WTC11 (cell line): Measurements from ENCODE around the gene NUP155. TPM values are rescaled to one million over a fixed set of nuclear protein-coding genes. Genes with fewer than 3 reads are reported as not detected.

Experiments
- ATAC-seq: fragments of 200-7000 bp; cut with Tn5 transposase; 2 replicates; pipeline ENCODE4 v1.10.0; 2021; ENCODE audit warnings: mild to moderate bottlenecking, moderate library complexity
- CTCF ChIA-PET: fragments of 300-600 bp; sonication (Branson Sonifier 250); formaldehyde crosslinking; loops from one replicate; lab custom pipeline; 2021; ENCODE audit warnings: antibody characterized with exemption; lab: Charles Lee
- POLR2A ChIA-PET: fragments of 350-600 bp; sonication (Branson Sonifier 250); formaldehyde crosslinking; loops from one replicate; lab custom pipeline; 2021; ENCODE audit warnings: antibody characterized with exemption; lab: Charles Lee
- DNase-seq: peaks from one replicate; pipeline ENCODE4 v3.0.0; 2021; ENCODE audit warnings: low spot score
- H3K27ac Mint-ChIP-seq: 2 replicates; pipeline ENCODE4 v1.8.0; 2021; ENCODE audit warnings: mixed read lengths
- H3K27me3 Mint-ChIP-seq: 2 replicates; pipeline ENCODE4 v1.8.0; 2021; ENCODE audit warnings: low read depth, mild to moderate bottlenecking, moderate library complexity, mixed read lengths
- H3K36me3 Mint-ChIP-seq: 2 replicates; pipeline ENCODE4 v1.8.0; 2021; ENCODE audit warnings: mixed read lengths
- H3K4me1 Mint-ChIP-seq: 2 replicates; pipeline ENCODE4 v1.8.0; 2022; ENCODE audit warnings: mixed read lengths
- H3K4me3 Mint-ChIP-seq: 2 replicates; pipeline ENCODE4 v1.8.0; 2021; ENCODE audit warnings: mild to moderate bottlenecking, moderate library complexity, mixed read lengths
- H3K9me3 Mint-ChIP-seq: 2 replicates; pipeline ENCODE4 v1.8.0; 2021; ENCODE audit warnings: mixed read lengths
- AR ChIP-seq: fragments of 250-450 bp; sonication (Bioruptor Pico); IDR thresholded peaks from 2 replicates; pipeline ENCODE4 v1.9.0; 2021; ENCODE audit warnings: mild to moderate bottlenecking
- ELF4 ChIP-seq: sonication (generic); formaldehyde crosslinking; IDR thresholded peaks from 2 replicates; pipeline ENCODE4 v1.8.1; 2022; ENCODE audit warnings: low read depth, mild to moderate bottlenecking, moderate library complexity, missing genetic modification reagents
- EMX1 ChIP-seq: fragments of 250-450 bp; sonication (Bioruptor Pico); IDR thresholded peaks from 2 replicates; pipeline ENCODE4 v1.8.0; 2021; ENCODE audit warnings: mild to moderate bottlenecking
- GRHL2 ChIP-seq: fragments of 250-450 bp; sonication (Bioruptor Pico); IDR thresholded peaks from 2 replicates; pipeline ENCODE4 v1.8.0; 2022; ENCODE audit warnings: mild to moderate bottlenecking, moderate library complexity; ENCODE audit not compliant: insufficient replicate concordance, severe bottlenecking
- HMGXB4 ChIP-seq: sonication (generic); formaldehyde crosslinking; IDR thresholded peaks from 2 replicates; pipeline ENCODE4 v1.8.1; 2023; ENCODE audit warnings: mild to moderate bottlenecking, moderate library complexity, missing genetic modification reagents
- IRF1 ChIP-seq: sonication (generic); formaldehyde crosslinking; IDR thresholded peaks from 2 replicates; pipeline ENCODE4 v1.8.0; 2023; ENCODE audit warnings: missing genetic modification reagents
- MXD4 ChIP-seq: fragments of 250-450 bp; sonication (Bioruptor Pico); IDR thresholded peaks from 2 replicates; pipeline ENCODE4 v1.8.0; 2021; ENCODE audit warnings: mild to moderate bottlenecking, moderate library complexity, borderline replicate concordance
- NFYB ChIP-seq: sonication (generic); formaldehyde crosslinking; conservative IDR thresholded peaks from 2 replicates; pipeline ENCODE4 v1.8.0; 2022; ENCODE audit warnings: low read depth, missing genetic modification reagents
- PREB ChIP-seq: sonication (generic); formaldehyde crosslinking; IDR thresholded peaks from 2 replicates; pipeline ENCODE4 v1.8.1; 2022; ENCODE audit warnings: mild to moderate bottlenecking, missing genetic modification reagents, moderate library complexity, borderline replicate concordance
- RELA ChIP-seq: sonication (generic); formaldehyde crosslinking; IDR thresholded peaks from 2 replicates; pipeline ENCODE4 v1.8.1; 2022; ENCODE audit warnings: missing genetic modification reagents, mild to moderate bottlenecking, borderline replicate concordance
- SOX15 ChIP-seq: fragments of 250-450 bp; sonication (Bioruptor Pico); IDR thresholded peaks from 2 replicates; pipeline ENCODE4 v1.9.0; 2021; ENCODE audit warnings: mild to moderate bottlenecking
- SP1 ChIP-seq: sonication (generic); formaldehyde crosslinking; conservative IDR thresholded peaks from 2 replicates; pipeline ENCODE4 v1.8.1; 2022; ENCODE audit warnings: missing genetic modification reagents
- STAT6 ChIP-seq: sonication (generic); formaldehyde crosslinking; conservative IDR thresholded peaks from 2 replicates; pipeline ENCODE4 v1.8.1; 2023; ENCODE audit warnings: mild to moderate bottlenecking, low read depth, missing genetic modification reagents, moderate library complexity
- TEAD1 ChIP-seq: sonication (generic); formaldehyde crosslinking; IDR thresholded peaks from 2 replicates; pipeline ENCODE4 v1.8.0; 2022; ENCODE audit warnings: mild to moderate bottlenecking, missing genetic modification reagents
- TP53 ChIP-seq: sonication (generic); formaldehyde crosslinking; IDR thresholded peaks from 2 replicates; pipeline ENCODE4 v1.8.1; 2023; ENCODE audit warnings: mild to moderate bottlenecking, missing genetic modification reagents
- USF1 ChIP-seq: sonication (generic); formaldehyde crosslinking; IDR thresholded peaks from 2 replicates; pipeline ENCODE4 v1.8.0; 2022; ENCODE audit warnings: mild to moderate bottlenecking, missing genetic modification reagents
- ZBTB21 ChIP-seq: sonication (generic); formaldehyde crosslinking; IDR thresholded peaks from 2 replicates; pipeline ENCODE4 v1.8.1; 2023; ENCODE audit warnings: mild to moderate bottlenecking, missing genetic modification reagents, borderline replicate concordance
- ZMAT4 ChIP-seq: fragments of 250-450 bp; sonication (Bioruptor Pico); IDR thresholded peaks from 2 replicates; pipeline ENCODE4 v1.9.0; 2021; ENCODE audit warnings: mild to moderate bottlenecking
- ZNF219 ChIP-seq: sonication (generic); formaldehyde crosslinking; IDR thresholded peaks from 2 replicates; pipeline ENCODE4 v1.8.0; 2023; ENCODE audit warnings: missing genetic modification reagents, mild to moderate bottlenecking, borderline replicate concordance
- ZNF263 ChIP-seq: sonication (generic); formaldehyde crosslinking; IDR thresholded peaks from 2 replicates; pipeline ENCODE4 v1.8.1; 2022; ENCODE audit warnings: low read depth, mild to moderate bottlenecking, moderate library complexity, missing genetic modification reagents
- total RNA-seq: library from RNA; stranded (reverse); gene quantifications from 3 replicates; pipeline ENCODE4 v1.2.3, GENCODE V29; 2021

The NUP155 gene
- total RNA-seq, 1 experiment from 2014 or later = 92.1 TPM

GRCh38 chr5:37255774-37256358, 115.0 kb downstream of the NUP155 start:
- CTCF ChIA-PET = no interaction called here
- H3K36me3 Mint-ChIP-seq = peaks cover 13% of the 10 kb centered on the region; the same call in 1 of the 2 replicates
- H3K4me3 Mint-ChIP-seq = no peak overlapping the region

More at GRCh38 chr5:37255774-37256358, 115.0 kb downstream of the NUP155 start:
- peaks cover 7% of the 10 kb centered on the region for H3K27me3 Mint-ChIP-seq
- DNase-seq (no peak), ATAC-seq (no peak)
- POLR2A ChIA-PET = interaction anchor here (0.6 kb wide), 1 partner anchor 21 kb away, joined by 5 read pairs; no protein-coding TSS in a partner anchor
- no peak overlapping the region for H3K27ac Mint-ChIP-seq
- H3K4me1 Mint-ChIP-seq = no peaks in the 10 kb centered on the region
- H3K9me3 Mint-ChIP-seq = peaks cover 32% of the 10 kb centered on the region
- TF ChIP-seq TEAD1 (CRISPR knock-in tag) (no peak), TP53 (CRISPR knock-in tag) (no peak), GRHL2 (CRISPR knock-in tag) (no peak), ZNF219 (CRISPR knock-in tag) (no peak), HMGXB4 (CRISPR knock-in tag) (no peak), PREB (CRISPR knock-in tag) (no peak), RELA (CRISPR knock-in tag) (no peak), ZNF263 (CRISPR knock-in tag) (no peak), MXD4 (CRISPR knock-in tag) (no peak), ZMAT4 (CRISPR knock-in tag) (no peak), STAT6 (CRISPR knock-in tag) (no peak), SP1 (CRISPR knock-in tag) (no peak), ZBTB21 (CRISPR knock-in tag) (no peak), IRF1 (CRISPR knock-in tag) (no peak), NFYB (CRISPR knock-in tag) (no peak), AR (CRISPR knock-in tag) (no peak), USF1 (no peak), ELF4 (no peak), EMX1 (CRISPR knock-in tag) (no peak), SOX15 (CRISPR knock-in tag) (no peak)
